Astrocyte of the cerebellum (primary cell): ENCODE results near the gene ZEB1.
A peak's percentile ranks its signal among the peaks of the same experiment; 100 is the strongest.
"Not testable (repeated sequence)": the region's sequence is repeated elsewhere in the genome, so short reads cannot be mapped to it uniquely, and the experiment has no call there.

Source experiments
- DNase-seq: peaks from one replicate; pipeline ENCODE4 v3.0.0-alpha.2; 2011; ENCODE audit warnings: low read depth
- H3K4me3 ChIP-seq: 2 replicates; pipeline ENCODE4 v1.5.1; 2011; ENCODE audit warnings: mild to moderate bottlenecking, low read depth, low read length, moderate library complexity
- in situ Hi-C: cut with HindIII; loops from 2 replicates; pipeline ENCODE4 v1.10.0; 2017; ENCODE audit warnings: low sequenced_read_pairs
- TF ChIP-seq, protein P1 (sequence below): IDR thresholded peaks from 2 replicates; pipeline ENCODE4 v1.5.1; 2012; ENCODE audit warnings: low read length, low read depth, moderate library complexity, mild to moderate bottlenecking; ENCODE audit errors: missing control alignments

ZEB1 gene

DNA sequence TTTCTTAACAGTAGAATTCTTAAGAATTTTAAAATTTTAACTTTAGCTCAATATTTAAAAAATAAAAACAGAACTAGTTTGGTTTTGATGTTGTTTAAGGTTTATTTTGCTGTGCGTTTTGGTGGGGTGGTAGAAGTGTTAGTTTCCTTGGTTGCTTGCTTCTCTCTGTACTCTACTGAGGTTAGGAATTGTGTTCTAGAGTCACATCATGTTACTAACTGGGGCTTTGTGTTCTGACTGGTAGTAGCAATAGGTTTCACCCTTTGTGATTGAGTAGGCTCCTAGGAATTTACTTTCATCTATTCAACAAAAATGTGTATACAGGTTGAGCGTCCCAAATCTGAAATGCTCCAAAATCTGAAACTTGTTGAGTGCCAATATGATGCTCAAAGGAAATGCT lies 99.5 kb downstream of the ZEB1 start:
- TF ChIP-seq, protein P1, sequence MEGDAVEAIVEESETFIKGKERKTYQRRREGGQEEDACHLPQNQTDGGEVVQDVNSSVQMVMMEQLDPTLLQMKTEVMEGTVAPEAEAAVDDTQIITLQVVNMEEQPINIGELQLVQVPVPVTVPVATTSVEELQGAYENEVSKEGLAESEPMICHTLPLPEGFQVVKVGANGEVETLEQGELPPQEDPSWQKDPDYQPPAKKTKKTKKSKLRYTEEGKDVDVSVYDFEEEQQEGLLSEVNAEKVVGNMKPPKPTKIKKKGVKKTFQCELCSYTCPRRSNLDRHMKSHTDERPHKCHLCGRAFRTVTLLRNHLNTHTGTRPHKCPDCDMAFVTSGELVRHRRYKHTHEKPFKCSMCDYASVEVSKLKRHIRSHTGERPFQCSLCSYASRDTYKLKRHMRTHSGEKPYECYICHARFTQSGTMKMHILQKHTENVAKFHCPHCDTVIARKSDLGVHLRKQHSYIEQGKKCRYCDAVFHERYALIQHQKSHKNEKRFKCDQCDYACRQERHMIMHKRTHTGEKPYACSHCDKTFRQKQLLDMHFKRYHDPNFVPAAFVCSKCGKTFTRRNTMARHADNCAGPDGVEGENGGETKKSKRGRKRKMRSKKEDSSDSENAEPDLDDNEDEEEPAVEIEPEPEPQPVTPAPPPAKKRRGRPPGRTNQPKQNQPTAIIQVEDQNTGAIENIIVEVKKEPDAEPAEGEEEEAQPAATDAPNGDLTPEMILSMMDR = no peak
- in situ Hi-C loops = no loop called here
- DNase-seq = no peak
- no peak overlapping the region for H3K4me3 ChIP-seq

DNA sequence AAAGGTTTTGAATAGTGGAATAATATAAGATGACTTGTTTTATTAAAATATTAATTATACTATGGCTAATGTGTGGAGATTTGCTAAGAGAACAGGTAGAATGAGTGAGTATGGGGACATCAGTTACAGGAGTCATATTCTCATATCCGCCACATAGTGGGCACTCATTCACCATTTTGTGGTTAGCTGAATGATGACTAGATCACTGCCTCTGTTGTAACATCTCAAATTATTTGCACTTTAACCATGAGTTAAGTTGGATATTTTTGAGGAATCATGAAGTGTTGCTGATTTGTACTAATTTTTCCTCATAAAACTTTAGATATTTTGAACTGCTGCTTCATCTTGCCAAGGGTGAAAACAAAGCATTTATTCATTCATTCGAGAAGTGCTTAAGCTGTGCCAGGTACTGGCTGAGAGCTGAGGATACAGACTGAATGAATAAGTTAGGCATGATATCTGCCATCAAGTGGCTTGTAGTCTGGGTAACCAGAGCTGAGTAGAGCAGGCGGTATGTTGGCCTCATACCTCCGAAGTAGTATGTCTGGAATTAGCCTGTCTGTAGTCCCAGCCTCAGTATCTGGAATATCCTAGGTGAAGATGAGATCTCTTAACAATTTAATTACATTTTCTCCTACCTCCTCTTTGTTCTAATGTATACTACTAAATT lies 100.5 kb downstream of the ZEB1 start:
- no peak overlapping the region for H3K4me3 ChIP-seq
- in situ Hi-C loops = no loop called here
- TF ChIP-seq, protein P1 = no peak
- peak; percentile 45 for DNase-seq

DNA sequence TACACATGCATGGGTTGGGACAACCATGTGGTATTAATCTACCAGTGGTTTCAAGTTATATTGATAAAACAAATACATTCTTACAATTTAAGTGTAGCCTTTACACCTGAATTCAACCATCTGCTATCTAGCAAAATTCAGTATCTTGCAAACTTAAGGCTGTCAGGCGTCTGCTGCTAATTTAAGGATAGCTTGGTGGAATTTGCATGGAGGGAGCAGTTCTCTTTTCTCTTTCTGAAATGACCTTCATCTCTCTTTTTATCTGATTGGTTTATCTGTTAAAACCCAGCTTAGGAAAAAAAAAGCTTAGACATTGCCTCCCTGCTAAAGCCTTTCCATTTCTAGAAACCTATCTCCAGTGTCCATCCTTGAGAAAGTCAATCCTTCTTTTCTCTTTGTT lies 102.3 kb downstream of the ZEB1 start:
- H3K4me3 ChIP-seq = no peak overlapping the region
- no peak for DNase-seq
- TF ChIP-seq, protein P1 = no peak
- in situ Hi-C loops = no loop called here

DNA sequence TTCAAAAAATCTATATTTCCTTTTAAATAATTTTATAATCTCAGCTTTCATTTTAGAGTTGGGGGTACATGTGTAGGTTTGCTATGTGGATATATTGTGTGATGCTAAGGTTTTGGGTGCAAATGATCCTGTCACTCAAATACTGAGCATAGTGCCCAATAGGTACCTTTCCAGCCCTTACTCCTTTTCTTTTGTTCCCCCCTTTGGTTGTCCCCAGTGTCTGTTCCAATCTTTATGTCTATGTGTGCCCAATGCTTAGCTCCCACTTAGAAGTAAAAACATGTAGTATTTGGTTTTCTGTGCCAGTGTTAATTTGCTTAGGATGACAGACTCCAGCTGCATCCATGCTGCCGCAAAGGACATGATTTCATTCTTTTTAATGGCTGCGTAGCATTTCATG lies 103.6 kb downstream of the ZEB1 start:
- in situ Hi-C loops = no loop called here
- DNase-seq = no peak
- TF ChIP-seq, protein P1 = no peak
- H3K4me3 ChIP-seq = no peak overlapping the region

DNA sequence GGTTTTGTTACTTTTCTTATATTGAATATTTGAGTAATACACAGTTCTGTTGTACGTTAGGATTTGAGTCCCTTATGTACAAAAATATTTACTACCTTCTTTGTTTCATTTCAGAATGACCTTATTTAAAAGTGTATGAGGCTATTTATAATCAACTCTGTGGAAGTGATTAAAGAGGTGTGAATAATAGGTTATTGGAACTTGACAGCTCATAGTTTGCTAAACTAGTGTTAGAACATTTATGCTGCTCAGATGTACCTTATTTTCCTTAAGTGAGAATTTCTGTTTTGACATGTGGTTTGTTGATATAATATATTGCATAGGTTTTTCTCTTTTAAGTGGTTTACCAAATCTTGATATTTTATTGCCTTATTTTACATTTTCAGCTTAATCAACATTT lies 105.5 kb downstream of the ZEB1 start:
- in situ Hi-C loops = no loop called here
- H3K4me3 ChIP-seq = no peak overlapping the region
- TF ChIP-seq, protein P1 = no peak
- no peak for DNase-seq

DNA sequence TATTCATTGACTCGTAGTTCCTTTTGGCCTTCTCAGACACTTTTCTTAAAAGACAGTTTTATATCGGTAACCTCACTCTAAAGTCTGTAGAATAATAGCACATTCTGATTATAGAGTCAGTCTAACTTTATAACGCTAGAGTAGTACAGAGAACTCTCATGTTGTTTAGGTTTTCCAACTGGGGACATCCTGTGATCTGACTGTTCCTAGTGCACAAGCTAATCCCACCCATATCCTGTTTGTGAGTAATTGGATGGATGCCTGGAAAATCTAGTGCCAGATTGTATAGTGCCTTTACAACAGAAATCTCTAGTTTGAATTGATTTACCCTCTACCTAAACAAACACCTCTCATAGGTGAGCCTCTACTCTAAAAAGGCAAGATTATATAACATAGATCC lies 107.4 kb downstream of the ZEB1 start:
- H3K4me3 ChIP-seq = no peak overlapping the region
- in situ Hi-C loops = no loop called here
- TF ChIP-seq, protein P1 = no peak
- peak; percentile 75 for DNase-seq

DNA sequence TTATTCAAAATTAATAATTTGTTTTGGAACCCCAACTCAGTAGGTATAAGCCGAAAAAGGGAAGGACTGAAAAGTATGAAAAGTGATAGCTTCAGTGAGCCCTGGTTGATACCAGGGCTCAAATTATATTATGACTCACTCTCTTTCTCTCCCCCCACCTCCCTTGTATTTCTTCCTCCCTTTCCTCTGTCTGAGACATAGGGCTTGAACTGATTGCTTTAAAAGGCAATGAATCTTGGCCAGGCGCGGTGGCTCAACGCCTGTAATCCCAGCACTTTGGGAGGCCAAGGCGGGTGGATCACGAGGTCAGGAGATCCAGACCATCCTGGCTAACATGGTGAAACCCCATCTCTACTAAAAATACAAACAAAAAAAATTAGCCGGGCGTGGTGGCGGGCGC lies 108.3 kb downstream of the ZEB1 start:
- in situ Hi-C loops, DNase-seq, H3K4me3 ChIP-seq: not testable (repeated sequence)

DNA sequence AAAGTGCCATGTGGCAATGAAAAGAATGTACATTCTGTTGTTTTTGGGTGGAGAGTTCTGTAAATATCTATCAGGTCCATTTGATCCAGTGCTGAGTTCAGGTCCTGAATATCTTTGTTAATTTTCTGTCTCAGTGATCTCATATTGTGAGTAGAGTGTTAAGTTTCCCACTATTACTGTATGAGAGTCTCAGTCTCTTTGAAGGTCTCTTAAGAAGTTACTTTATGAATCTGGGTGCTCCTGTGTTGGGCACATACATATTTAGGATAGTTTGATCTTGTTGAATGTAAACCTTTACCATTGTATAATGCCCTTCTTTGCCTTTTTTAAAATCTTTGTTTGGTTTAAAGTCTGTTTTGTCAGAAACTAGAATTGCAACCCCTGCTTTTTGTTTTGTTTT lies 109.5 kb downstream of the ZEB1 start:
- DNase-seq, in situ Hi-C loops, H3K4me3 ChIP-seq: not testable (repeated sequence)
